Heart right ventricle (tissue), 16 donors: ENCODE measurements around the gene ZXDC. TPM values are rescaled to one million over a fixed set of nuclear protein-coding genes. Genes with fewer than 3 reads are reported as not detected.

Source experiments
- ATAC-seq, 8 donors: fragments of 200-7000 bp; cut with Tn5 transposase; one replicate each; pipeline ENCODE4 v1.9.1; 2020; ENCODE audit warnings: mild to moderate bottlenecking in 8 of 8, moderate library complexity in 8 of 8, moderate number of reproducible peaks in 1 of 8
- DNase-seq, 2 donors: peaks; one replicate each; pipeline ENCODE4 v3.0.0-alpha.2; 2020
- H3K27ac ChIP-seq, 10 donors: fragments of 200-600 bp; sonication (generic) in 2 of 10; one replicate each; pipeline versions ENCODE4 v1.5.0 to v1.8.0; 2020 to 2022; ENCODE audit warnings: mild to moderate bottlenecking in 3 of 10
- H3K27me3 ChIP-seq, 7 donors: fragments of 200-600 bp; one replicate each; pipeline ENCODE4 v1.8.0; 2021 to 2022; ENCODE audit warnings: mild to moderate bottlenecking in 2 of 7
- H3K36me3 ChIP-seq, 9 donors: fragments of 200-600 bp; sonication (generic) in 1 of 9; one replicate each; pipeline versions ENCODE4 v1.5.0 to v1.8.0; 2020 to 2022; ENCODE audit warnings: mild to moderate bottlenecking in 2 of 9
- H3K4me1 ChIP-seq, 9 donors: fragments of 200-600 bp; sonication (generic) in 1 of 9; one replicate each; pipeline versions ENCODE4 v1.5.0 to v1.8.0; 2020 to 2022; ENCODE audit warnings: mild to moderate bottlenecking in 4 of 9
- H3K4me3 ChIP-seq, 10 donors: fragments of 200-600 bp; sonication (generic) in 2 of 10; one replicate each; pipeline versions ENCODE4 v1.5.0 to v1.8.0; 2020 to 2022; ENCODE audit warnings: mild to moderate bottlenecking in 7 of 10, moderate library complexity in 2 of 10
- H3K9me3 ChIP-seq, 11 donors: fragments of 200-600 bp in 10 of 11; sonication (generic) in 2 of 11; one replicate each; pipeline versions ENCODE4 v1.5.0 to v1.8.0; 2013 to 2022; ENCODE audit warnings: mild to moderate bottlenecking in 2 of 11, control low read depth in 1 of 11, moderate library complexity in 1 of 11
- CTCF ChIP-seq, 9 donors: fragments of 200-600 bp; sonication (generic) in 2 of 9; IDR thresholded peaks; one replicate each; pipeline versions ENCODE4 v1.5.0 to v1.8.0; 2021 to 2022; ENCODE audit warnings: antibody characterized with exemption in 9 of 9, mild to moderate bottlenecking in 5 of 9, moderate library complexity in 1 of 9
- WGBS, 2 donors: extraction: QIAGEN DNeasy Blood & Tissue Kit; methylation state at CpG; one replicate each; pipeline ENCODE4 v1.1.7; 2013; ENCODE audit warnings: inconsistent platforms in 1 of 2; 5-methylcytosine and 5-hydroxymethylcytosine counted together
- intact Hi-C, 10 donors: fragments of 100-400 bp; cut with DNase I; formaldehyde crosslinking; loops; one replicate each; pipeline versions ENCODE4 v1.11.1 to v1.14.2; 2022
- polyA plus RNA-seq, 2 donors: library from polyadenylated mRNA; stranded (reverse); fragments of 200-250 nt; gene quantifications; one replicate each; pipeline ENCODE4 v1.2.3, GENCODE V29; 2013
- total RNA-seq, 10 donors: library from RNA; stranded (reverse); fragmentation: NEBNext Ultra II Directional in 3 of 10; extraction: Animal tissue kit (Norgen Biotek cat#: 25700) in 3 of 10; gene quantifications; one replicate each; pipeline versions ENCODE4 v1.2.1 to v1.2.4, GENCODE V29; 2021 to 2023
- donor health status: Arrhythmogenic right ventricular cardiomyopathy.
- donor health status: ischemic (EF 13 %, LVEDD 7.1; RV severe dilation, severe dysfunction).
- donor health status: healthy with polysubstance abuse.
- donor health status: DM: no; HTN: yes; CAD: no.
- donor health status: DM: no; HTN: no; CAD: no.
- donor health status: ischemic (EF 25% LVEDD 6.9; RV normal size, moderate dysfunction).
- donor health status: ischemic (EF 25% LVEDD 5.7; RV mildly dilated, moderate dysfunction).
- donor health status: healthy.
- donor health status: DM: yes; HTN: yes; CAD: no.
- donor health status: Ischemic cardiomyopathy.
- donor health status: ischemic (EF 35%, LVEDD 5.7; RV mildly dilated, moderate dysfunction).
- donor health status: nonischemic (EF 11% LVEDD 7.7; RV severe dilation, severe dysfunction).
- donor health status: DM: yes; HTN: yes; CAD: no.
- donor health status: PGD.
- donor health status: ischemic (EF 29% LVEDD 5.4; RV normal size, mild dysfunction).
- donor health status: nonischemic (EF 23%, LVEDD 6.1; RV moderate dilation, normal function).

The ZXDC gene
- total and polyA plus RNA-seq, 12 donors = 6.6 to 25.4 (median 19.4) TPM

- WGBS, 2 donors = 82 to 87% methylated on average over 15 of the region's 15 CpGs
- DNase-seq = no peak
- Histone ChIP-seq H3K36me3 (no peaks in the 10 kb centered on the region), H3K27me3 (peaks cover 0 to 23% (median 8%) of the 10 kb centered on the region in 7 donors), H3K4me1 (no peaks in the 10 kb centered on the region), H3K27ac (no peak overlapping the region), H3K9me3 (no peaks in the 10 kb centered on the region), H3K4me3 (no peak overlapping the region)
- no peak for ATAC-seq
- no peak for TF ChIP-seq CTCF (IDR thresholded peaks at IDR 0.05)
- intact Hi-C loops = no loop called here
Measured at GRCh38 chr3:126406389-126407296, 69.0 kb downstream of the ZXDC start.

- Histone ChIP-seq H3K27ac (no peak overlapping the region), H3K4me3 (no peak overlapping the region), H3K36me3 (no peaks in the 10 kb centered on the region), H3K9me3 (peaks cover 0 to 6% (median 0%) of the 10 kb centered on the region in 11 donors), H3K27me3 (peaks cover 0 to 23% (median 7%) of the 10 kb centered on the region in 7 donors), H3K4me1 (no peaks in the 10 kb centered on the region)
- intact Hi-C loops = no loop called here
- ATAC-seq (no peak), DNase-seq (no peak)
- TF ChIP-seq CTCF (IDR thresholded peaks at IDR 0.05) = no peak
- WGBS, 2 donors = 82 to 90% methylated on average over 12 of the region's 12 CpGs
Measured at GRCh38 chr3:126402666-126403302, 72.9 kb downstream of the ZXDC start.

GRCh38 chr3:126402178-126402577 is 73.5 kb downstream of the ZXDC start:
- H3K4me3 ChIP-seq = no peak overlapping the region
- DNase-seq (no peak), ATAC-seq (no peak)
- H3K27me3 ChIP-seq = peaks cover 0 to 22% (median 7%) of the 10 kb centered on the region in 7 donors
- no peak overlapping the region for H3K27ac ChIP-seq
- H3K4me1 ChIP-seq = no peaks in the 10 kb centered on the region
- 80 to 88% methylated on average over 6 of the region's 6 CpGs for WGBS, 2 donors
- TF ChIP-seq CTCF (IDR thresholded peaks at IDR 0.05) = no peak
- intact Hi-C loops = no loop called here
- peaks cover 0 to 6% (median 0%) of the 10 kb centered on the region in 11 donors for H3K9me3 ChIP-seq
- no peaks in the 10 kb centered on the region for H3K36me3 ChIP-seq

GRCh38 chr3:126401611-126402160 is 74.0 kb downstream of the ZXDC start:
- H3K9me3 ChIP-seq = peaks cover 0 to 6% (median 0%) of the 10 kb centered on the region in 11 donors
- no peak overlapping the region for H3K27ac ChIP-seq
- ATAC-seq (no peak), DNase-seq (no peak)
- H3K4me1 ChIP-seq = no peaks in the 10 kb centered on the region
- WGBS, 2 donors = 71 to 73% methylated on average over 7 to 8 of the region's 8 CpGs
- intact Hi-C loops = no loop called here
- no peaks in the 10 kb centered on the region for H3K36me3 ChIP-seq
- peaks cover 0 to 18% (median 6%) of the 10 kb centered on the region in 7 donors for H3K27me3 ChIP-seq
- no peak overlapping the region for H3K4me3 ChIP-seq
- TF ChIP-seq CTCF (IDR thresholded peaks at IDR 0.05) = no peak
